ENCODE measurements around the gene WIPF1. TPM values are rescaled to one million over a fixed set of nuclear protein-coding genes. Genes with fewer than 3 reads are reported as not detected.

Gene WIPF1
- total and polyA plus RNA-seq, 8 donors, result 4.7 to 26.8 (median 6.2) TPM

- no peak for ATAC-seq
- no peaks in the 10 kb centered on the region for H3K9me3 ChIP-seq
- peak overlapping the region in 1 of 4 donors; percentile 69 for H3K27ac ChIP-seq
These were observed 2.3 kb downstream of the WIPF1 start for GRCh38 chr2:174595116-174595809.

GRCh38 chr2:174594456-174594855 lies 3.1 kb downstream of the WIPF1 start:
- peak overlapping the region in 2 of 4 donors; percentile 22 to 29 for H3K27ac ChIP-seq
- no peaks in the 10 kb centered on the region for H3K27me3 ChIP-seq
- intact Hi-C loops (cut with DNase I), result no loop called here
- ATAC-seq (no peak), DNase-seq (no peak), FAIRE-seq (no peak)
- no peaks in the 10 kb centered on the region for H3K4me1 ChIP-seq
- TF ChIP-seq CTCF (IDR thresholded peaks at IDR 0.05), result no peak
- WGBS, 2 donors, result 89 to 96% methylated on average over 2 of the region's 2 CpGs
- no peaks in the 10 kb centered on the region for H3K9me3 ChIP-seq
- no peak overlapping the region for H3K4me3 ChIP-seq
- no peaks in the 10 kb centered on the region for H3K36me3 ChIP-seq

More at GRCh38 chr2:174595116-174595809, 2.3 kb downstream of the WIPF1 start:
- intact Hi-C loops (cut with DNase I), result no loop called here
- Histone ChIP-seq H3K36me3 (no peaks in the 10 kb centered on the region), H3K27me3 (no peaks in the 10 kb centered on the region), H3K4me1 (no peaks in the 10 kb centered on the region), H3K4me3 (no peak overlapping the region)
- FAIRE-seq (no peak), DNase-seq (peak in 1 of 6 donors; percentile 7)
- no peak for TF ChIP-seq CTCF (IDR thresholded peaks at IDR 0.05)
- 73 to 84% methylated on average over 3 of the region's 3 CpGs for WGBS, 2 donors

GRCh38 chr2:174593574-174594203 lies 3.9 kb downstream of the WIPF1 start:
- Histone ChIP-seq H3K4me3 (no peak overlapping the region), H3K27me3 (no peaks in the 10 kb centered on the region), H3K27ac (peak overlapping the region in 2 of 4 donors; percentile 22 to 29), H3K9me3 (no peaks in the 10 kb centered on the region), H3K36me3 (no peaks in the 10 kb centered on the region), H3K4me1 (no peaks in the 10 kb centered on the region)
- ATAC-seq, result peak in 3 of 4 donors; percentile 40 to 61 (median 60)
- 67 to 77% methylated on average over 6 of the region's 6 CpGs for WGBS, 2 donors
- intact Hi-C loops (cut with DNase I), result no loop called here
- peak in 1 of 6 donors; percentile 47 for DNase-seq
- no peak for TF ChIP-seq CTCF (IDR thresholded peaks at IDR 0.05)
- no peak for FAIRE-seq

- no peak for TF ChIP-seq CTCF (IDR thresholded peaks at IDR 0.05)
- H3K4me1 ChIP-seq, result no peaks in the 10 kb centered on the region
- H3K27ac ChIP-seq, result no peak overlapping the region
These were observed 4.6 kb downstream of the WIPF1 start for GRCh38 chr2:174593041-174593440.

GRCh38 chr2:174591740-174592139 lies 5.9 kb downstream of the WIPF1 start:
- ATAC-seq (no peak), FAIRE-seq (no peak), DNase-seq (no peak)
- no peaks in the 10 kb centered on the region for H3K4me1 ChIP-seq
- intact Hi-C loops (cut with DNase I), result no loop called here
- no peaks in the 10 kb centered on the region for H3K27me3 ChIP-seq
- H3K27ac ChIP-seq, result no peak overlapping the region
- TF ChIP-seq CTCF (IDR thresholded peaks at IDR 0.05), result no peak
- no peak overlapping the region for H3K4me3 ChIP-seq
- no peaks in the 10 kb centered on the region for H3K9me3 ChIP-seq
- 84 to 85% methylated on average over 5 of the region's 5 CpGs for WGBS, 2 donors
- no peaks in the 10 kb centered on the region for H3K36me3 ChIP-seq

More at GRCh38 chr2:174593041-174593440, 4.6 kb downstream of the WIPF1 start:
- FAIRE-seq (no peak), DNase-seq (no peak), ATAC-seq (no peak)
- H3K4me3 ChIP-seq, result no peak overlapping the region
- intact Hi-C loops (cut with DNase I), result no loop called here
- no peaks in the 10 kb centered on the region for H3K9me3 ChIP-seq
- H3K36me3 ChIP-seq, result no peaks in the 10 kb centered on the region
- no peaks in the 10 kb centered on the region for H3K27me3 ChIP-seq
